Peyer's patch (tissue), 4 donors: ENCODE data around the gene SMYD3. TPM values are rescaled to one million over a fixed set of nuclear protein-coding genes. Genes with fewer than 3 reads are reported as not detected.
"Not testable (repeated sequence)": the region's sequence is repeated elsewhere in the genome, so short reads cannot be mapped to it uniquely, and the experiment has no call there.

Source experiments
- DNase-seq, 3 donors: peaks; one replicate each; pipeline ENCODE4 v3.0.0-alpha.2; 2017 to 2019
- H3K27ac ChIP-seq, 4 donors: fragments of 200-600 bp; sonication (generic); one replicate each; pipeline ENCODE4 v1.5.1; 2016 to 2019
- H3K27me3 ChIP-seq, 2 donors: fragments of 200-600 bp; sonication (generic); one replicate each; pipeline ENCODE4 v1.5.1; 2019
- H3K36me3 ChIP-seq, 3 donors: fragments of 200-600 bp; sonication (generic); one replicate each; pipeline ENCODE4 v1.5.1; 2016 to 2019
- H3K4me1 ChIP-seq, 4 donors: fragments of 200-600 bp; sonication (generic); one replicate each; pipeline ENCODE4 v1.5.1; 2016 to 2019
- H3K4me3 ChIP-seq, 4 donors: fragments of 200-600 bp; sonication (generic); 1 replicate in 3 of 4; 2 replicates in 1 of 4; pipeline ENCODE4 v1.5.1; 2016 to 2019; ENCODE audit warnings: mild to moderate bottlenecking in 1 of 4
- H3K9me3 ChIP-seq, 4 donors: fragments of 200-600 bp; sonication (generic); one replicate each; pipeline ENCODE4 v1.5.1; 2016 to 2019; ENCODE audit warnings: mild to moderate bottlenecking in 1 of 4
- CTCF ChIP-seq, 6 experiments: fragments of 450-650 bp in 4 of 6; fragments of 200-600 bp in 2 of 6; sonication (generic) in 1 of 6; IDR thresholded peaks; one replicate each; pipeline ENCODE4 v1.5.1; 2017 to 2019; ENCODE audit warnings: antibody characterized with exemption in 6 of 6, mild to moderate bottlenecking in 3 of 6, moderate library complexity in 1 of 6
- POLR2A ChIP-seq, 2 donors: fragments of 450-650 bp; IDR thresholded peaks; one replicate each; pipeline ENCODE4 v1.5.1; 2017; ENCODE audit warnings: antibody characterized with exemption in 2 of 2, mild to moderate bottlenecking in 2 of 2, moderate library complexity in 2 of 2
- total RNA-seq, 4 donors: library from RNA; depleted of rRNA; stranded (reverse); fragments of >200 nt; gene quantifications; one replicate each; pipeline ENCODE4 v1.1.0, GENCODE V29; 2016

Gene SMYD3
- total RNA-seq, 4 donors from 2014 or later, result 19.8 to 55.3 (median 26.9) TPM

DNA sequence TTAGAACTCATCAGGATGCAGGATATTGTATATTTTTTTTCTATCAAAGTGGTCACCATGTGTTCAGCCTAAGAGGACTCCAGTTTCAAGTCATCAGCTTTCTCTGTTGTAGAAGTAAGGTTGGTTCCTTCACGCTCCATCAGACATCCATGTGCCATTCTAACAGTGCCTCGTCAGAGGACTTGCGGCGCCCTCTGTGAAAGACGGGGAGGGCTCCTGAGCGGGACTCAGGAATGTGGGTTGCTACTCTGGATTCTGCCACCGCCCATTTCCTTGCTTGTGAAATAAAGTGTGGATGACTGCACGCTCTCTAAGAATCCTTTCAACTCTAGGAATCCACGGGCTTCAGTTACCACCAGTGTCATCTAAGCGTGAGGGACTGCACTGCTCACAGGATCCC is 758.8 kb downstream of the SMYD3 start:
- Histone ChIP-seq H3K27me3 (no peaks in the 10 kb centered on the region), H3K36me3 (no peaks in the 10 kb centered on the region), H3K9me3 (no peaks in the 10 kb centered on the region), H3K27ac (no peak overlapping the region), H3K4me3 (no peak overlapping the region), H3K4me1 (no peaks in the 10 kb centered on the region)
- DNase-seq, result no peak
- TF ChIP-seq POLR2A (IDR thresholded peaks at IDR 0.05) (no peak), CTCF (IDR thresholded peaks at IDR 0.05) (no peak)

- no peaks in the 10 kb centered on the region for H3K27me3 ChIP-seq
- no peak for DNase-seq
- TF ChIP-seq CTCF (IDR thresholded peaks at IDR 0.05) (no peak), POLR2A (IDR thresholded peaks at IDR 0.05) (no peak)
Measured at GRCh38 chr1:245742896-245743295, 764.2 kb downstream of the SMYD3 start.

GRCh38 chr1:245740336-245740735 is 766.7 kb downstream of the SMYD3 start:
- not testable (repeated sequence) for H3K36me3 ChIP-seq, H3K27me3 ChIP-seq, H3K4me1 ChIP-seq, H3K27ac ChIP-seq, DNase-seq, H3K9me3 ChIP-seq, H3K4me3 ChIP-seq

More at GRCh38 chr1:245742896-245743295, 764.2 kb downstream of the SMYD3 start:
- Histone ChIP-seq H3K36me3 (no peaks in the 10 kb centered on the region), H3K27ac (no peak overlapping the region), H3K4me3 (no peak overlapping the region), H3K4me1 (no peaks in the 10 kb centered on the region), H3K9me3 (no peaks in the 10 kb centered on the region)

GRCh38 chr1:245730801-245731200 is 776.3 kb downstream of the SMYD3 start:
- Histone ChIP-seq H3K27me3 (no peaks in the 10 kb centered on the region), H3K9me3 (peaks cover 0 to 4% (median 0%) of the 10 kb centered on the region in 4 donors)
- TF ChIP-seq CTCF (IDR thresholded peaks at IDR 0.05) (no peak), POLR2A (IDR thresholded peaks at IDR 0.05) (no peak)

GRCh38 chr1:245728035-245728434 is 779.0 kb downstream of the SMYD3 start:
- H3K27me3 ChIP-seq, H3K36me3 ChIP-seq, DNase-seq, H3K27ac ChIP-seq, H3K9me3 ChIP-seq, H3K4me3 ChIP-seq, H3K4me1 ChIP-seq: not testable (repeated sequence)

More at GRCh38 chr1:245730801-245731200, 776.3 kb downstream of the SMYD3 start:
- H3K36me3 ChIP-seq, result no peaks in the 10 kb centered on the region
- H3K27ac ChIP-seq, result no peak overlapping the region
- no peak for DNase-seq
- no peak overlapping the region for H3K4me3 ChIP-seq
- no peaks in the 10 kb centered on the region for H3K4me1 ChIP-seq

GRCh38 chr1:245721488-245721887 is 785.6 kb downstream of the SMYD3 start:
- Histone ChIP-seq H3K36me3 (no peaks in the 10 kb centered on the region), H3K9me3 (no peaks in the 10 kb centered on the region), H3K4me1 (no peaks in the 10 kb centered on the region), H3K4me3 (no peak overlapping the region), H3K27ac (no peak overlapping the region), H3K27me3 (no peaks in the 10 kb centered on the region)
- TF ChIP-seq POLR2A (IDR thresholded peaks at IDR 0.05), result no peak
- DNase-seq, result no peak

DNA sequence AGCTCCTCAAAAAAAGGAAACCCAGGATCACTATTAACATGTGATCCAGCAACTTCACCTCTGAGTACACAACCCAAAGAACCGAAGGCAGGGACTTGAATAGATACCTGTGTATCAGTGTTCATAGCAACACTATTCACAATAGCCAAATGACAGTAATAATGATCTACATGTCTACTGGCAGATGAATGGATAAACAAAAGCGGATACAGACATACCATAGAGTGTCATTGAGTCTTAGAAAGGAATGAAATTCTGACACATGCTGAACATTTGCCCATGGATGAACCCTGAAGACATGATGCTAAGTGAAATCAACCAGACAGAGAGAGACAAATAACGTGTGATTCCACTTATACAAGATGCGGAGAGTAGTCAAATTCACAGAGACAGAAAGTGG is 788.1 kb downstream of the SMYD3 start:
- DNase-seq, result no peak
- H3K9me3 ChIP-seq, result no peaks in the 10 kb centered on the region
- no peaks in the 10 kb centered on the region for H3K4me1 ChIP-seq
- TF ChIP-seq CTCF (IDR thresholded peaks at IDR 0.05) (no peak), POLR2A (IDR thresholded peaks at IDR 0.05) (no peak)
- H3K27me3 ChIP-seq, result no peaks in the 10 kb centered on the region
- no peaks in the 10 kb centered on the region for H3K36me3 ChIP-seq
- H3K4me3 ChIP-seq, result no peak overlapping the region
- no peak overlapping the region for H3K27ac ChIP-seq
